Stimulated activated CD8-positive, alpha-beta memory T cell treated with anti-CD3 and anti-CD28 coated beads, Interleukin-15, amount 100 ng/mL, for 1 hour (primary cell): ENCODE data around the gene FSTL3.

ENCODE experiments used
- DNase-seq: peaks from one replicate; pipeline ENCODE4 v3.0.0-alpha.2; 2020; ENCODE audit warnings: low read depth

FSTL3 gene

GRCh38 chr19:645912-646778 lies 30.0 kb upstream of the FSTL3 start:
- no peak for DNase-seq

GRCh38 chr19:646779-647565 lies 29.2 kb upstream of the FSTL3 start:
- DNase-seq = no peak

GRCh38 chr19:647566-648284 lies 28.5 kb upstream of the FSTL3 start:
- no peak for DNase-seq

- DNase-seq = no peak
These were observed 27.9 kb upstream of the FSTL3 start for GRCh38 chr19:648305-648704.

GRCh38 chr19:648904-649801 lies 27.0 kb upstream of the FSTL3 start:
- DNase-seq = no peak

- no peak for DNase-seq
These were observed 26.1 kb upstream of the FSTL3 start for GRCh38 chr19:650121-650520.

GRCh38 chr19:651114-651818 lies 24.9 kb upstream of the FSTL3 start:
- no peak for DNase-seq

- no peak for DNase-seq
These were observed 24.2 kb upstream of the FSTL3 start for GRCh38 chr19:651991-652390.

- no peak for DNase-seq
These were observed 23.5 kb upstream of the FSTL3 start for GRCh38 chr19:652467-653389.

GRCh38 chr19:653425-653824 lies 22.8 kb upstream of the FSTL3 start:
- DNase-seq = no peak

GRCh38 chr19:655691-656090 lies 20.5 kb upstream of the FSTL3 start:
- no peak for DNase-seq

GRCh38 chr19:656751-657559 lies 19.2 kb upstream of the FSTL3 start:
- no peak for DNase-seq

- DNase-seq = no peak
These were observed 18.6 kb upstream of the FSTL3 start for GRCh38 chr19:657611-658010.

- DNase-seq = no peak
These were observed 17.9 kb upstream of the FSTL3 start for GRCh38 chr19:658059-658839.

- no peak for DNase-seq
These were observed 17.0 kb upstream of the FSTL3 start for GRCh38 chr19:658916-659839.

- no peak for DNase-seq
These were observed 15.3 kb upstream of the FSTL3 start for GRCh38 chr19:660793-661426.
